PC-3 (cell line): Measurements from ENCODE around the gene ERP44.

Experiments used
- EZH2 ChIP-seq: fragments of 300-600 bp; sonication (generic); IDR thresholded peaks from one replicate; pipeline ENCODE4 v1.6.1; 2017; ENCODE audit warnings: antibody characterized with exemption, mild to moderate bottlenecking, low read length; ENCODE audit not compliant: unreplicated experiment
- TF ChIP-seq, protein P1 (sequence below): fragments of 300-600 bp; sonication (generic); conservative IDR thresholded peaks from 2 replicates; pipeline ENCODE4 v1.5.1; 2017; ENCODE audit warnings: antibody characterized with exemption, low read depth, mild to moderate bottlenecking, low read length

DNA sequence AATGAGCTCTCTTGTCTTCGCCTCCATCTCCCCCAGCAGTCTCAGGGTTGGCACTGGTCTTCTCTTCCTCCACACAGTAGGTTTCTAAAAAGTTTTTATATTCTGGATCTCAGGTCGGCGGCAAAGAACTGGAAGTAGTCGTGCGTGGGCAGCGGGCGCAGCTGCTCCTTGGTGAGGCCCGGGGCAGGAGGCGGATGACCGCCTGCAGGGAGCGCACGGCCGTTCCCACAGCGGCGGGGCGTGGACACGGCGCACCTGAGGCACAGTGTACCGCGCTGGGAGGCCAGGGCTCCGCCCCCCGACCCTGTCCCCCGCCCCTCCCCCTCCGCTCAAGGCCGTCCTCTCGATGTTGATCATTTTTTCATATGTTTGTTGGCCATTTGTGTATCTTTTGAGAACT, 99.9 kb downstream of the ERP44 start:
- TF ChIP-seq, protein P1, sequence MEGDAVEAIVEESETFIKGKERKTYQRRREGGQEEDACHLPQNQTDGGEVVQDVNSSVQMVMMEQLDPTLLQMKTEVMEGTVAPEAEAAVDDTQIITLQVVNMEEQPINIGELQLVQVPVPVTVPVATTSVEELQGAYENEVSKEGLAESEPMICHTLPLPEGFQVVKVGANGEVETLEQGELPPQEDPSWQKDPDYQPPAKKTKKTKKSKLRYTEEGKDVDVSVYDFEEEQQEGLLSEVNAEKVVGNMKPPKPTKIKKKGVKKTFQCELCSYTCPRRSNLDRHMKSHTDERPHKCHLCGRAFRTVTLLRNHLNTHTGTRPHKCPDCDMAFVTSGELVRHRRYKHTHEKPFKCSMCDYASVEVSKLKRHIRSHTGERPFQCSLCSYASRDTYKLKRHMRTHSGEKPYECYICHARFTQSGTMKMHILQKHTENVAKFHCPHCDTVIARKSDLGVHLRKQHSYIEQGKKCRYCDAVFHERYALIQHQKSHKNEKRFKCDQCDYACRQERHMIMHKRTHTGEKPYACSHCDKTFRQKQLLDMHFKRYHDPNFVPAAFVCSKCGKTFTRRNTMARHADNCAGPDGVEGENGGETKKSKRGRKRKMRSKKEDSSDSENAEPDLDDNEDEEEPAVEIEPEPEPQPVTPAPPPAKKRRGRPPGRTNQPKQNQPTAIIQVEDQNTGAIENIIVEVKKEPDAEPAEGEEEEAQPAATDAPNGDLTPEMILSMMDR: no peak
- no peak for TF ChIP-seq EZH2
